Tibial nerve (tissue), 4 donors: Measurements from ENCODE around the gene SLC35B2. TPM values are rescaled to one million over a fixed set of nuclear protein-coding genes. Genes with fewer than 3 reads are reported as not detected.

ENCODE experiments used
- DNase-seq, 2 donors: peaks; one replicate each; pipeline ENCODE4 v3.0.0-alpha.2; 2019; ENCODE audit warnings: low spot score in 2 of 2
- H3K27ac ChIP-seq, 4 donors: fragments of 200-600 bp; sonication (generic) in 3 of 4; one replicate each; pipeline ENCODE4 v1.5.1; 2017 to 2019; ENCODE audit warnings: mild to moderate bottlenecking in 1 of 4
- H3K27me3 ChIP-seq, 2 donors: fragments of 200-600 bp; sonication (generic) in 1 of 2; one replicate each; pipeline versions ENCODE4 v1.5.1 to v1.6.0; 2017 to 2019
- H3K36me3 ChIP-seq, 3 donors: fragments of 200-600 bp; sonication (generic); one replicate each; pipeline ENCODE4 v1.5.1; 2018 to 2019
- H3K4me1 ChIP-seq, 4 donors: fragments of 200-600 bp; sonication (generic) in 3 of 4; one replicate each; pipeline ENCODE4 v1.5.1; 2017 to 2019
- H3K4me3 ChIP-seq, 4 donors: fragments of 200-600 bp; sonication (generic) in 3 of 4; one replicate each; pipeline ENCODE4 v1.5.1; 2017 to 2019; ENCODE audit warnings: mild to moderate bottlenecking in 1 of 4, moderate library complexity in 1 of 4
- H3K9me3 ChIP-seq, 4 donors: fragments of 200-600 bp; sonication (generic) in 3 of 4; one replicate each; pipeline ENCODE4 v1.5.1; 2017 to 2019
- CTCF ChIP-seq, 5 experiments: fragments of 200-600 bp in 3 of 5; fragments of 450-650 bp in 2 of 5; sonication (generic) in 3 of 5; IDR thresholded peaks; one replicate each; pipeline ENCODE4 v1.5.1; 2016 to 2019; ENCODE audit warnings: antibody characterized with exemption in 5 of 5, mild to moderate bottlenecking in 3 of 5, moderate library complexity in 2 of 5
- EP300 ChIP-seq, 2 donors: sonication (generic); formaldehyde crosslinking; IDR thresholded peaks; one replicate each; pipeline ENCODE4 v1.6.1; 2017; ENCODE audit warnings: antibody characterized with exemption in 2 of 2, mild to moderate bottlenecking in 1 of 2
- POLR2A ChIP-seq, 2 donors: fragments of 450-650 bp; IDR thresholded peaks; one replicate each; pipeline ENCODE4 v1.6.1; 2017; ENCODE audit warnings: antibody characterized with exemption in 2 of 2, mild to moderate bottlenecking in 2 of 2, moderate library complexity in 2 of 2
- WGBS, 2 donors: methylation state at CpG; one replicate each; pipeline ENCODE4 v1.1.5; 2018; 5-methylcytosine and 5-hydroxymethylcytosine counted together
- total RNA-seq, 4 donors: library from RNA; depleted of rRNA; stranded (reverse); fragments of >200 nt; gene quantifications; one replicate each; pipeline ENCODE4 v1.1.0, GENCODE V29; 2016

SLC35B2 gene
- total RNA-seq, 4 donors from 2014 or later, result 28.0 to 34.1 (median 33.1) TPM

- Histone ChIP-seq H3K9me3 (no peaks in the 10 kb centered on the region), H3K36me3 (peaks cover 6 to 66% (median 27%) of the 10 kb centered on the region in 3 donors), H3K27me3 (no peaks in the 10 kb centered on the region), H3K4me1 (peaks cover 0 to 71% (median 18%) of the 10 kb centered on the region in 4 donors), H3K4me3 (no peak overlapping the region), H3K27ac (no peak overlapping the region)
- no peak for DNase-seq
- 76 to 77% methylated on average over 6 of the region's 6 CpGs for WGBS, 2 donors
- peak in 1 of 2 donors; percentile 12 for TF ChIP-seq EP300 (IDR thresholded peaks at IDR 0.05)
- no peak for TF ChIP-seq CTCF (IDR thresholded peaks at IDR 0.05)
Observed at GRCh38 chr6:44250067-44250717, 7.1 kb downstream of the SLC35B2 start.

- Histone ChIP-seq H3K36me3 (peaks cover 6 to 56% (median 27%) of the 10 kb centered on the region in 3 donors), H3K27me3 (no peaks in the 10 kb centered on the region), H3K9me3 (no peaks in the 10 kb centered on the region), H3K27ac (peak overlapping the region in 2 of 4 donors; percentile 98 to 100), H3K4me1 (peaks cover 0 to 62% (median 18%) of the 10 kb centered on the region in 4 donors), H3K4me3 (peak overlapping the region in 1 of 4 donors; percentile 73)
- DNase-seq, result no peak
- TF ChIP-seq POLR2A (IDR thresholded peaks at IDR 0.05), result no peak
- TF ChIP-seq CTCF (IDR thresholded peaks at IDR 0.05), result no peak
- no peak for TF ChIP-seq EP300 (IDR thresholded peaks at IDR 0.05)
- WGBS, 2 donors, result 84 to 88% methylated on average over 9 of the region's 9 CpGs
Observed at GRCh38 chr6:44249082-44249748, 8.1 kb downstream of the SLC35B2 start.

- peak overlapping the region; percentile 95 to 100 (median 98) for H3K27ac ChIP-seq
- peak overlapping the region; percentile 73 to 95 (median 84) for H3K4me3 ChIP-seq
- WGBS, 2 donors, result 59% methylated on average over 1 of the region's 1 CpG
Observed at GRCh38 chr6:44248579-44248978, 8.7 kb downstream of the SLC35B2 start.

GRCh38 chr6:44247338-44248302 lies 9.7 kb downstream of the SLC35B2 start:
- WGBS, 2 donors, result 0% methylated on average over 44 to 46 of the region's 52 CpGs
- H3K4me1 ChIP-seq, result peaks cover 0 to 47% (median 18%) of the 10 kb centered on the region in 4 donors
- H3K27me3 ChIP-seq, result no peaks in the 10 kb centered on the region
- TF ChIP-seq EP300 (IDR thresholded peaks at IDR 0.05) (peak; percentile 78 to 96), POLR2A (IDR thresholded peaks at IDR 0.05) (peak in 1 of 2 donors; percentile 12), CTCF (IDR thresholded peaks at IDR 0.05) (no peak)
- peaks cover 6 to 40% (median 13%) of the 10 kb centered on the region in 3 donors for H3K36me3 ChIP-seq
- no peaks in the 10 kb centered on the region for H3K9me3 ChIP-seq
- peak overlapping the region; percentile 73 to 95 (median 84) for H3K4me3 ChIP-seq
- peak; percentile 64 to 75 for DNase-seq
- peak overlapping the region; percentile 95 to 100 (median 98) for H3K27ac ChIP-seq

More at GRCh38 chr6:44248579-44248978, 8.7 kb downstream of the SLC35B2 start:
- H3K4me1 ChIP-seq, result peaks cover 0 to 55% (median 18%) of the 10 kb centered on the region in 4 donors
- H3K27me3 ChIP-seq, result no peaks in the 10 kb centered on the region
- no peak for DNase-seq
- H3K9me3 ChIP-seq, result no peaks in the 10 kb centered on the region
- TF ChIP-seq EP300 (IDR thresholded peaks at IDR 0.05), result no peak
- no peak for TF ChIP-seq POLR2A (IDR thresholded peaks at IDR 0.05)
- H3K36me3 ChIP-seq, result peaks cover 6 to 50% (median 22%) of the 10 kb centered on the region in 3 donors

GRCh38 chr6:44246663-44247337 lies 10.5 kb downstream of the SLC35B2 start, which contains the start of gene HSP90AB1:
HSP90AB1 (plus strand) TSS chr6:44247101; CDS start chr6:44248630, 1,529 bp downstream.
- DNase-seq, result peak; percentile 92 to 96
- peak within 1 kb of the TSS; percentile 95 to 100 (median 98) for H3K27ac ChIP-seq
- H3K27me3 ChIP-seq, result no peaks in the 10 kb centered on the region
- peak within 1 kb of the TSS; percentile 73 to 95 (median 84) for H3K4me3 ChIP-seq
- peaks cover 5 to 32% (median 6%) of the 10 kb centered on the region in 3 donors for H3K36me3 ChIP-seq
- WGBS, 2 donors, result 0% methylated on average over 30 to 34 of the region's 34 CpGs
- peaks cover 0 to 42% (median 18%) of the 10 kb centered on the region in 4 donors for H3K4me1 ChIP-seq
- TF ChIP-seq CTCF (IDR thresholded peaks at IDR 0.05) (no peak), EP300 (IDR thresholded peaks at IDR 0.05) (peak; percentile 26 to 100), POLR2A (IDR thresholded peaks at IDR 0.05) (peak; percentile 97 to 98)
- no peaks in the 10 kb centered on the region for H3K9me3 ChIP-seq
